ENCODE results near the gene ZNF595. TPM values are rescaled to one million over a fixed set of nuclear protein-coding genes. Genes with fewer than 3 reads are reported as not detected.
"Not testable (repeated sequence)": the region's sequence is repeated elsewhere in the genome, so short reads cannot be mapped to it uniquely, and the experiment has no call there.

ZNF595 gene
- total RNA-seq, 1 donor from 2014 or later = 25.1 TPM

DNA sequence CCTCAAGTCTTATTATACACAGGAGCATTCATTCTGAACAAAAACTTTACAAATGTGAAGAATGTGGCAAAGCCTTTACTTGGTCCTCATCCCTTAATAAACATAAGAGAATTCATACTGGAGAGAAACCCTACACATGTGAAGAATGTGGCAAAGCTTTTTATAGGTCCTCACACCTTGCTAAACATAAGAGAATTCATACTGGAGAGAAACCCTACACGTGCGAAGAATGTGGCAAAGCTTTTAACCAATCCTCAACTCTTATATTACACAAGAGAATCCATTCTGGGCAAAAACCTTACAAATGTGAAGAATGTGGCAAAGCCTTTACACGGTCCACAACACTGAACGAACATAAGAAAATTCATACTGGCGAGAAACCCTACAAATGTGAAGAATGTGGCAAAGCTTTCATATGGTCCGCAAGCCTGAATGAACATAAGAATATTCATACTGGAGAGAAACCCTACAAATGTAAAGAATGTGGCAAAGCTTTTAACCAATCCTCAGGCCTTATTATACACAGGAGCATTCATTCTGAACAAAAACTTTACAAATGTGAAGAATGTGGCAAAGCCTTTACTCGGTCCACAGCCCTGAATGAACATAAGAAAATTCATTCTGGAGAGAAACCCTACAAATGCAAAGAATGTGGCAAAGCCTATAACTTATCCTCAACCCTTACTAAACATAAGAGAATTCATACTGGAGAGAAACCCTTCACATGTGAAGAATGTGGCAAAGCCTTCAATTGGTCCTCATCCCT is 33.6 kb downstream of the ZNF595 start:
- DNase-seq = not testable (repeated sequence)

- no peak for DNase-seq
Measured at GRCh38 chr4:98386-98785, 45.3 kb downstream of the ZNF595 start.

GRCh38 chr4:99863-100262 is 46.7 kb downstream of the ZNF595 start:
- DNase-seq = no peak

DNA sequence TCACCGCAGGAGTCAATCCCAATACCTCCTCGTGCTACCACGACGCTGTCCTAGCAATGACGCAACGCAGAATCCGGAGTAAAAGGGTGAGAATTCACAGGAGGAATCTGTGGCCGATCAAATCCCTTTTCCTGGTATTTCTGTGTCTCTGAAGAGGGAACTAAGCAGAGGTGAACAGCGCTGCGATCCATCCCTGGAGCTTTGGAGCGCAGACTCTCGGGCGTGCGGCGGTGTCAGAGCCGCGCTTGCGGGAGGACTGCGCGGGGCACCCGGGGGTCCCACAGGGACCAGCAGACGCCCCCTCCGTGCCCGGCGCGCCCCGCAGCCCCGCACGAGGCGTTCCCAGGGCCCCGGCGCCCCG is 53.9 kb downstream of the ZNF595 start:
- no peak for DNase-seq

DNA sequence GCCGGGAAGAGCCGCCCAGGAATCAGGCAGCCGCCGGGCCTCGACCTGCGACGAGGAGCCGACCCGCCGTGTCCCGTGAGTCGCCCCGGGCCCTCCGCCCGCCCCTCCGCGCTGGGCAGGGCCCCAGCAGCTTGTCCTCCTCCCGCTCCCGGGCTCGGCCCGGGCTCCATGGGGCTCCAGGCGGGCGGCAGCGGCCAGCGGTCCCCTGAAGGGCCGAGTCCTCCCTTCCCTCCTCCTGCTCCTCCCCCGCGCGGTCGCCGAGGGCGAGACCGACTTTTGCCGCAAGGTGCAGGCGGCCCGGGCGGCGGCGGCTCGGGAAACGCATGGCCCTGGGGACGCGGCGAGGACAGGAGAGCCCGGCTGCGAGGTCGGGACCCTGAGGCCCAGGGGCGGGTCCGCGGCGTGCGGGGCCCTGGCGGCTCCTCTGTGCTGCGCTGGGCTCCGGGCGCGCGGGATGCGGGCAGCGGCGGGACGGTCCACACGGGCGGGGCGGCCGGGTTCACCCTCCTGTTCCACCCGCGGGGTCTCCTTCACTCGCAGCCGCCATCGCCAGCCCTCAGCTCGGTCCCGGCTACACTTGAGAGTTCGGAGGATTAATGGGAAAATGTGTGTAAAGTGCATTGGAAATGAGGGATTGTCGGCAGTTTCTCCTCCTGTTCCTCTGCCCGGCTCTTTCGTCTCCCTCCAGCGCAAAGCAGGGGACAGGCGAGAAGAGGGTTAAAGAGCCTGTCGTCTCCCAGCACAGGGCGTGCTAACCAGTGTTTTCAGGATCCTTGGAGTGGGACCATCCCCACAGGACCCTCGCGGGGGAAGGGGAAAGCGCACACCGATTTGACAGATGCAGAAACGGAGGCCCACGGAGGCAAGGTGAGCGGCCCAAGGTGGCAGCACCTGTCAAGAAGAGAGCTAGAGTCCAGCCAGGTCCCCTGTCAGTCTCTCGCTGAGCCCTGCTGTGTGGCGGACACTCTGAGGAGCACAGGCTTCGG is 54.6 kb downstream of the ZNF595 start:
- DNase-seq = no peak

DNA sequence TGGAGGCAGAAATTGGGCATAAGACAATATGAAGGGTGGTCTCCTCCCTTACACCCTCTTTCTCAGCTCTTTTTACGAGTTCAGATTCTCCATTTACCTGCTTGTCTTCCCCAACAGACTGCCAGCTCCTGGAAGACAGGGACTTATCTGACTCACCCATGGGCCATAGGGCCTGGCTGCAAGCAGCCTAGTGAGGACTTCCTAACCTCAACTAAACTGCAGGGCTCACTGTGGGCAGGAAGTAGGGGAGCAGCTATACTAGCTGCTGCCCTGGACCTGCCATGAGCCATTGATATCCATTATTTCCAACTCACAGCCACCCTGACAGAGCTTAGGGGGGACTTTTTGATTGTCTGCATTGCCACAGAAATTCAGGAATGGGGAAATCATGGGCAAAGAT is 59.6 kb downstream of the ZNF595 start:
- DNase-seq = no peak

GRCh38 chr4:113732-114131 is 60.6 kb downstream of the ZNF595 start:
- no peak for DNase-seq

DNA sequence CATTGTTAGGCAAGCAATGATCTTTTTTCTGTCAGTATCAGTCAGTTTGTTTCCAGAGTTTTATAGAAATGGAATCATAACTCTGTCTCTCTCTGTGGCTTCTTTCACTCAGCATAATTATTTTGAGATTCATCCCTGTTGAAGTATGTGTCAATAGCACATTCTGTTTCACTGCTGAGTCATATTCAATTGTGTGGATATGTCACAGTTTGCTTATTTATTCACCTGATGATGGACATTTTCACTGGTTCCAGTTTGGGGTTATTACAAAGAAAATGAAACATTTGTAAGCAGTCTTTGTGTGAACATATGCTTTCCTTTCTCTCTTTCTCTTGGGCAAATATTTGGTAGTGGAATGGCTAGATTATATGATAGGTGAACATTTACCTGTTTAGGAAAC is 61.0 kb downstream of the ZNF595 start:
- DNase-seq = no peak

- DNase-seq = no peak
Measured at GRCh38 chr4:116499-116898, 63.4 kb downstream of the ZNF595 start.

- DNase-seq = no peak
Measured at GRCh38 chr4:120616-121015, 67.5 kb downstream of the ZNF595 start.

DNA sequence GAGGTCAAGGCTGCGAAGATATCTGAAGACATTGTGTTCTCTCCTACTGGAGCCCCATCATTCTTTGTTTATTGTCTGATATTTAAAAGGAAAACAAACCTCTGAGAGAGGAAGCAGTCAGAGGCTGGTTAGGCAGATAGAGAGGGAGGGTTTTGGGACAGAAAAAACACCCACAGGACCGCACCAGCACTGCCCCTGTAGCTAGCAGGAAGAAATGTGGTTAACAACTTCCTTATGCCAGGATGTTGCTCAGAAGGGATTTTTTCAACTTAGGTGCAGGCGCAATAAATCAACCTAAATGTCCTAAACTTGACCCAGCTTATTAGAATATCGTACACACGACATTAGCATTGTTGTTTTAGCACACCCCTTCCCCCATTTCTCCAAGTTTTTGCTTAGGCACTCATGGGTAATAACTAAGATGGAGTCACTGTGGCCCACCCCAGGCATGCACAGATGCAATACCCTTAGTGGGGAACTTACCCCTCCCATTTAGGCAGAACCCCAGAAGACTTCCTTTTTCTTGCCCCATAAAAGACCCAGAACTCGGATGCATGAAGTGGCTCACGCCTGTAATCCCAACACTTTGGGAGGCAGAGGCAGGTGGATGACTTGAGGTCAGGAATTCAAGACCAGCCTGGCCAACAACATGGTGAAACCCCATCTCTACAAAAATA is 68.4 kb downstream of the ZNF595 start:
- no peak for DNase-seq

- DNase-seq = not testable (repeated sequence)
Measured at GRCh38 chr4:123922-124274, 70.8 kb downstream of the ZNF595 start.

- DNase-seq = peak; percentile 98
Measured at GRCh38 chr4:124275-125081, 71.4 kb downstream of the ZNF595 start, which contains the start of gene ZNF718. ZNF718 (plus strand) TSS chr4:124501; CDS start chr4:124671, 170 bp downstream.

DNA sequence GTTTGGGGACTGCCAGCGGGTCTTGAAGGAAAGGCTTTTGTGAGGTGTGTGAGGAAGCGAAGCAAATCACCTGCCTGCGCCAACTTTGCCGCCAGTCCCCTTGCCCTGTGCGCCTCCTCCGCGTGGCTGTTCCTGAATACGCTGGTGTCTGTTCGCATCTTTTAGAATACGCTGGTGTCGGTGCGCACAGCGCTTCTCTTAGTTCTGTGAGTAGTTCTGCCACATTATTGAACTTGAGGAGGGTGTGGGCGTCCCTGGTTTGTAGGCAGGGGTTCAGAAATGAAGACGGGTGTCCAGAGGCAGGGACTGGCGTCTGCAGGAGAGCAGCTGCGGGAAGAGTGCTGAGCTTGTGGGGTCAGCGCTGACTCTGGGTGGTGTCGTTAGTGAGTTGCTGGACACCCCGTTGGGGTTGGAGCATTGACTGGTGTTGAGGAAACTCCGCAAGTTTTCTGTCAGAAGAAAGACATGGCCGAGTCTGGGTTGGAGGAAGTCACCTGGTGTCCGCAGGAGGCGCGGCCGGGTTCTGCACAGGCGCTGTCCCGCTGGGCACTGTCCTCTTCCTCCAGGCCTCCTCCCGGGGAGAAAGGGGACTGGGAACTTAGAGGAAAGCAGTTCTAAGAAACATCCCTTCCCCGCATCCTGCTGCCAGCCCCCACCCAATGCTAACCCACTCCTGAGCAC is 72.1 kb downstream of the ZNF595 start:
- DNase-seq = peak; percentile 17

DNA sequence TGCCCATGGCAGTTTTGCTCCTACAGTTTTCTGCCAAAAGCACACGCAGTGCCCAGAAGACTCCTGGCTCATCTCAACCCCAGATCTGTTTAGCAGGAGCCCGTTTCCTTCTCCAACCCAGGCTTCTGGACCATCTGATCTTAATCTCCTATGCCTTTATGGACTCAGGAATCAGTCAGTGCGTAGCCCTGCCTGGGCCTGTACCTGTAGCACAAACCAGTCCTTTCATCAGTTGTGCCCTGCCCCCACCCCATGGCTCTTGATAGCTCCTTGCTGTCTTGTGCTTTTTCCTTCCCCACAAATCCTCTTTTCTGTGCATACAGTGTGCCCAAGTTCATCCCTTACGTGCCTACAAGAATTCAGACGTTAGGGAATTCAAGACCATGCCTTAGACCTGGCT is 72.7 kb downstream of the ZNF595 start:
- DNase-seq = no peak

- no peak for DNase-seq
Measured at GRCh38 chr4:132483-132882, 79.4 kb downstream of the ZNF595 start.

Other genes starting within 250 kb of the ZNF595 start
- 18.5 TPM for gene ZNF718, start 71.2 kb downstream of the ZNF595 start, total RNA-seq